Activated T-cell treated with anti-CD3 and anti-CD28 coated beads, Interleukin-2, amount 50 U/mL, for 24 hours (primary cell): Measurements from ENCODE around the gene RBM47.

Experiments used
- DNase-seq: peaks from one replicate; pipeline ENCODE4 v3.0.0-alpha.2; 2020
- H3K27ac Mint-ChIP-seq: 2 replicates; pipeline ENCODE4 v1.8.0; 2020; ENCODE audit warnings: mild to moderate bottlenecking, mixed read lengths
- H3K27me3 Mint-ChIP-seq: 2 replicates; pipeline ENCODE4 v1.8.0; 2020; ENCODE audit warnings: mixed read lengths
- H3K36me3 Mint-ChIP-seq: 2 replicates; pipeline ENCODE4 v1.8.0; 2020; ENCODE audit warnings: low read depth, mixed read lengths
- H3K4me1 Mint-ChIP-seq: 2 replicates; pipeline ENCODE4 v1.8.0; 2020; ENCODE audit warnings: low read depth, mixed read lengths
- H3K4me3 Mint-ChIP-seq: 2 replicates; pipeline ENCODE4 v1.8.0; 2020; ENCODE audit warnings: mild to moderate bottlenecking, moderate library complexity, mixed read lengths
- H3K9me3 Mint-ChIP-seq: 2 replicates; pipeline ENCODE4 v1.8.0; 2020; ENCODE audit warnings: mixed read lengths

RBM47 gene

GRCh38 chr4:40502934-40503333 is 126.7 kb downstream of the RBM47 start:
- no peaks in the 10 kb centered on the region for H3K27me3 Mint-ChIP-seq
- H3K27ac Mint-ChIP-seq: peak overlapping the region; percentile 66
- no peaks in the 10 kb centered on the region for H3K9me3 Mint-ChIP-seq
- H3K36me3 Mint-ChIP-seq: no peaks in the 10 kb centered on the region
- no peak overlapping the region for H3K4me3 Mint-ChIP-seq
- no peak for DNase-seq
- H3K4me1 Mint-ChIP-seq: peaks cover 20% of the 10 kb centered on the region

DNA sequence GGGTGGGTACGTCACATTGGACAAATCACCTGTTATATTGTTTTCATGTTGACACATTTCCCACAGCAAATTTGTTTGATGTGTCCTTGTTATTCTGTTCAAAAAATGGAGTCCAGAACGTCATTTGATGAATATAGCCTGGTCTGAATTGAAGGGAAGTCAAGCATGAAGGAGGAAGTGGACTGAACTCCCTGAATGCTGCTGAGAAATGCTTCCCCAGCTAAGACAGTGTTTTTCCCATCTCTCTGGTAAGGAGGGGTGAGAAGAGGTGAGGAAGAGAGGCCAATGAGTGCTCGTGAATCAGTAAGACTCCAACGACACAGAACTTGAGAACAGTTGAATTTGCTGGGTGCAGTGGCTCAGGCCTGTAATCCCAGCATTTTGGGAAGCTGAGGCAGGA is 127.4 kb downstream of the RBM47 start:
- Mint-ChIP-seq H3K27ac (no peak overlapping the region), H3K4me1 (peaks cover 20% of the 10 kb centered on the region), H3K9me3 (no peaks in the 10 kb centered on the region), H3K4me3 (no peak overlapping the region), H3K27me3 (no peaks in the 10 kb centered on the region), H3K36me3 (no peaks in the 10 kb centered on the region)
- DNase-seq: no peak

GRCh38 chr4:40500781-40501180 is 128.9 kb downstream of the RBM47 start:
- no peak for DNase-seq
- H3K36me3 Mint-ChIP-seq: no peaks in the 10 kb centered on the region
- H3K9me3 Mint-ChIP-seq: no peaks in the 10 kb centered on the region
- no peaks in the 10 kb centered on the region for H3K27me3 Mint-ChIP-seq
- H3K27ac Mint-ChIP-seq: no peak overlapping the region
- H3K4me1 Mint-ChIP-seq: peaks cover 20% of the 10 kb centered on the region
- H3K4me3 Mint-ChIP-seq: no peak overlapping the region

GRCh38 chr4:40493160-40493559 is 136.5 kb downstream of the RBM47 start:
- Mint-ChIP-seq H3K27ac (no peak overlapping the region), H3K36me3 (no peaks in the 10 kb centered on the region), H3K4me3 (no peak overlapping the region), H3K9me3 (no peaks in the 10 kb centered on the region), H3K27me3 (no peaks in the 10 kb centered on the region), H3K4me1 (no peaks in the 10 kb centered on the region)
- DNase-seq: no peak

DNA sequence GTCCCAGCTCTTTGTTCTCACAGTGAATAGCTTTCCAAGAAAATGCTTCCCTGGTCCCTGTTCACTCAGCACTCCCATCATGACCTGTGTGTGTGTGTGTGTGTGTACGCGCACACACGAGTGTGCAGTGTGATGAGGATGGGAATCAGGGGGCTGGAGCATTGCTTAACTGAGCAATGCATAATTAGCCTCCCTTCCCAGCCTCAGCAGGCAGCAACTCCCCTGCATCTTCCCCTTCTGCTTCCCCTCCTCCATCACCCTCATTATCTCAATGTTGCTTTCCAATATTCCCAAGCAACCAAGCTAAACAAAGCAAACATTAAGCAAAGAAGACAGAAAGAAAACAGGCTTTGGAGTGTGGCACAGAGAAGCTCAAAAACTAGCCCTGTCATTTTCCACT is 137.0 kb downstream of the RBM47 start:
- H3K27ac Mint-ChIP-seq: no peak overlapping the region
- H3K4me1 Mint-ChIP-seq: no peaks in the 10 kb centered on the region
- no peaks in the 10 kb centered on the region for H3K27me3 Mint-ChIP-seq
- H3K4me3 Mint-ChIP-seq: no peak overlapping the region
- no peak for DNase-seq
- H3K9me3 Mint-ChIP-seq: no peaks in the 10 kb centered on the region
- H3K36me3 Mint-ChIP-seq: no peaks in the 10 kb centered on the region

DNA sequence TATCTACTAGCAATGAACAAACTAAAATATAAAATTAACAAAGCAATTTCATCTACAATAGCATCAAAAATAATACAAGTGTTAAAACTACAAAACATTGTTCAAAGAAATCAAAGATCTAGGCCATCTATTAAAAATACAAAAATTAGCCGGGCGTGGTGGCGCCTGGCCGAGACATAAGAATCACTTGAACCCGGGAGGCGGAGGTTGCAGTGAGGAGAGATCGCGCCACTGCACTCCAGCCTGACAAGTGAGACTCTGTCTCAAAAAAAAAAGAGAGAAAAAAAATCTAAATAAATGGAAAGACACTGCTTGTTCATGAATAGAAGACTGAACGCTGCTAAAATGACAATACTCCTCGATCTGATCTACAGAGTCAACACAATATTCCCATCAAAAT is 139.2 kb downstream of the RBM47 start:
- Mint-ChIP-seq H3K9me3 (no peaks in the 10 kb centered on the region), H3K36me3 (no peaks in the 10 kb centered on the region), H3K4me3 (no peak overlapping the region), H3K4me1 (no peaks in the 10 kb centered on the region), H3K27me3 (no peaks in the 10 kb centered on the region), H3K27ac (no peak overlapping the region)
- no peak for DNase-seq

DNA sequence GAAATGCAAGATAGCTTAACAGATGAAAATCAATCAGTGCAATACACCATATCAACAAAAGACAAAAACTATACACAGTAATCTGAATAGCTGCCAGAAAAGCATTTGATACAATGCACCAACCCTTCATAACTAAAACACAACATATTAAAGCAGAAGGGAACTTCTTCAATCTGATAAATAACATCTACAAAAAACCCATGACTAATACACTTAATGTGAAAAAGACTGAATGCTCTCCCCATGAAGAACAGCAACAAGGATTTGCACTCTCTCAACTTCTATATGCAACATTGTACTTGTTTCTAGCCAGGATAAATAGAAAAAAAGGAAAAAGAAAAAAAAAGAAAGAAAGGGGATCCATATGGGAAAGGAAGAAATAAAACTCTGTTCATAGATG is 139.7 kb downstream of the RBM47 start:
- Mint-ChIP-seq H3K9me3 (no peaks in the 10 kb centered on the region), H3K36me3 (no peaks in the 10 kb centered on the region), H3K4me1 (no peaks in the 10 kb centered on the region), H3K27ac (no peak overlapping the region), H3K4me3 (no peak overlapping the region), H3K27me3 (no peaks in the 10 kb centered on the region)
- DNase-seq: no peak

GRCh38 chr4:40486534-40486933 is 143.1 kb downstream of the RBM47 start:
- H3K27ac Mint-ChIP-seq: no peak overlapping the region
- no peaks in the 10 kb centered on the region for H3K4me1 Mint-ChIP-seq
- H3K4me3 Mint-ChIP-seq: no peak overlapping the region
- no peak for DNase-seq
- peaks cover 14% of the 10 kb centered on the region for H3K27me3 Mint-ChIP-seq
- H3K36me3 Mint-ChIP-seq: no peaks in the 10 kb centered on the region
- H3K9me3 Mint-ChIP-seq: no peaks in the 10 kb centered on the region

DNA sequence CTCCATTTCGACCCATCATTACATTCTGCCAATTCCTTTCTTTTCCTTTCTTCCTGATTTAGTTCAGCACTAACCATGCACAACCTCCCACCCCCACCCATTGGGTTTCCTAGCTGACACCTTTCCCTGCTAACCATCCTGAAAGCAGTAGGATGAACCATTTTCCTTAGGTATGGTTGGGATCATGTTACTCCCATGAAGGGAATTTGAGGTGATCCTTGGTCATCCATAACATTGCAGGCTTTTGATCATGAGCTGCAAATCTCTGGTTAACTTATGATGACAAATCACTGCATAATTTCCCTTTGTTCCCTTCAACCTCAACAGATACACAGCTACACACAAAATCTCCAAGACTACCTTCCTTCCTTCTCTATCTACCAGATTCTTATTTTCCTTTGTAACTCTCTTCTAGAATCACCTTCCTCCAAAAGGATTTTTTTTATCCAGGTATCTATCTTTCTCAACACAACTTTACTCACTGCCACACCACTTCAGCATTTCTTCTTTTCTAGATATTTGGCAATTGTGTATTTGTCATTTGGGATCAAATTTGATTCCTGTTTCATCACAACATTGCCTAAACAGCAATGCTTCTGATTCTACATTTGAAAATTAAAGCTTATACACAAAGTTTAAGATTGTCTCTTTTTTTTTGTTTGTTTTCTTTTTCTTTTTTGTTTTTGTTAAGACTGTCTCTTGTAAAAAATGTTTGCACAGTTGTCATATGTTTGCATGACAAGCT is 145.1 kb downstream of the RBM47 start:
- Mint-ChIP-seq H3K9me3 (no peaks in the 10 kb centered on the region), H3K36me3 (no peaks in the 10 kb centered on the region), H3K4me3 (no peak overlapping the region), H3K27ac (no peak overlapping the region), H3K4me1 (no peaks in the 10 kb centered on the region), H3K27me3 (peaks cover 14% of the 10 kb centered on the region)
- DNase-seq: no peak

DNA sequence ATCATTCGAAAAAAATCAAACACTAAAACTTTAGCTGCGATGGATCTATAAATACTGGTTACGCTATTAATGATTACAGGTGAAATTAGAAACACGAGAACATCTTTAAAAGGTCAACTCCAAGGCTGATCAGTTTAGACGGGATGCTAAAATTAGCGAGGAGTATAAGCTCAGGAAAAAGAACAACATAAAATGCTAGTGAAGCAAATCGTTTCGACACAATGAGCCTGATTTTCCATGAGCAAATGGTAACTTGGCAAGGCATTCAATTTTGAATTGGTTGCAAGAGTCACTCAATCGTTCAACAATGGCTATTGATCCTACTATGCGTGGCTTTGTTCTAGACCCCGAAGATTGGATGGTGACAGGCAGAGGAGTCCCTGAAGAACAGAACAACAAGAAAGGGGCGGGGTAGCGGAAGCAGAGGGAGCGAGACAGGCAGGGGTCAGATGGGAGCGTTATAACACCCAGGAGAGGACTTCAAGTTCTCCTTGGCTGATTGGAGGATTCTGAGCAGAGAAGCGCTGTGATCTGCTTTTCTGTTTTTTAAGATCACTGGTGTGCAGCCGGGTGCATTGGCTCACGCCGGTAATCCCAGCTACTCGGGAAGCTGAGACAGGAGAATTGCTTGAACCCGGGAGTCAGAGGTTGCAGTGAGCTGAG is 146.5 kb downstream of the RBM47 start:
- peaks cover 14% of the 10 kb centered on the region for H3K27me3 Mint-ChIP-seq
- H3K36me3 Mint-ChIP-seq: no peaks in the 10 kb centered on the region
- no peak overlapping the region for H3K27ac Mint-ChIP-seq
- no peak for DNase-seq
- no peaks in the 10 kb centered on the region for H3K9me3 Mint-ChIP-seq
- H3K4me1 Mint-ChIP-seq: no peaks in the 10 kb centered on the region
- no peak overlapping the region for H3K4me3 Mint-ChIP-seq

DNA sequence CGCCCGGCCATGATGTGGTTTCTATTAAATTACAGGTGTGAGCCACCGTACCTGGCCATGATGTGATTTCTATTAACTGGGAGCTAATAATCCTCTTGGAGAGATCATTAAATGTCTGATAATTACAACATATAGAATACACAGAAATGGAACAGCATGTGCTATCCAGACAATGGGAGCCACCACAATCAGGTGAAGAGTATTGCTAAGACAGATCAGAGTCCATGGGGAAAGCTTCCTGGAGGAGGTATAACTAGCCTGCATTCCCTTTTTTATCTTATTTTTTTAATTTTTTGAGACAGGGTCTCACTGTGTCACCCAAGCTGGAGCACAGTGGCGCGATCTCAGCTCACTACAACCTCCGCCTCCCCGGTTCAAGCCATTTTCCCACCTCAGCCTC is 147.7 kb downstream of the RBM47 start:
- Mint-ChIP-seq H3K36me3 (no peaks in the 10 kb centered on the region), H3K4me3 (no peak overlapping the region)
- no peak for DNase-seq

GRCh38 chr4:40480291-40480690 is 149.4 kb downstream of the RBM47 start:
- H3K9me3 Mint-ChIP-seq: no peaks in the 10 kb centered on the region
- H3K27ac Mint-ChIP-seq: no peak overlapping the region
- H3K27me3 Mint-ChIP-seq: peaks cover 14% of the 10 kb centered on the region
- H3K4me1 Mint-ChIP-seq: peaks cover 7% of the 10 kb centered on the region
- no peak for DNase-seq
- H3K36me3 Mint-ChIP-seq: no peaks in the 10 kb centered on the region
- no peak overlapping the region for H3K4me3 Mint-ChIP-seq

More for the DNA sequence above, 147.7 kb downstream of the RBM47 start:
- Mint-ChIP-seq H3K4me1 (no peaks in the 10 kb centered on the region), H3K9me3 (no peaks in the 10 kb centered on the region), H3K27ac (no peak overlapping the region), H3K27me3 (peaks cover 14% of the 10 kb centered on the region)

DNA sequence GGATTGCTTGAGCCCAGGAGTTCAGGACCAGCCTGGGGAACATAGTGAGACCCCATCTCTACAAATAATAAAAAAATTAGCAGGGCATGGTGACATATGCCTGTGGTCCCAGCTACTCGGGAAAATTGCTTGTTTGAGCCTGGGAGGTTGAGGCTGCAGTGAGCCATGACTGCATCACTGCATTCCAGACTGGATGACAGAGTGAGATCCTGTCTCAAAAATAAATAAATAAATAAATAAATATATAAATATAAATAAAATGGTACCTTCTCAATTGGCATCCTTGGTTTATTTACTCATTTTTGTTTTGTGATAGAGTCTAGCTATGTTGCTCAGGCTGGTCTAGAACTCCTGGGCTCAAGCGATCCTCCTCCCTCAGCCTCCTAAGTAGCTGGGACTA is 150.3 kb downstream of the RBM47 start:
- Mint-ChIP-seq H3K27ac (no peak overlapping the region), H3K27me3 (peaks cover 12% of the 10 kb centered on the region), H3K9me3 (no peaks in the 10 kb centered on the region), H3K4me3 (no peak overlapping the region), H3K36me3 (no peaks in the 10 kb centered on the region), H3K4me1 (peaks cover 8% of the 10 kb centered on the region)
- no peak for DNase-seq

- Mint-ChIP-seq H3K4me3 (no peak overlapping the region), H3K27ac (no peak overlapping the region), H3K4me1 (peaks cover 15% of the 10 kb centered on the region), H3K9me3 (no peaks in the 10 kb centered on the region), H3K36me3 (no peaks in the 10 kb centered on the region), H3K27me3 (no peaks in the 10 kb centered on the region)
- DNase-seq: no peak
Observed at GRCh38 chr4:40475609-40476008, 154.1 kb downstream of the RBM47 start.

DNA sequence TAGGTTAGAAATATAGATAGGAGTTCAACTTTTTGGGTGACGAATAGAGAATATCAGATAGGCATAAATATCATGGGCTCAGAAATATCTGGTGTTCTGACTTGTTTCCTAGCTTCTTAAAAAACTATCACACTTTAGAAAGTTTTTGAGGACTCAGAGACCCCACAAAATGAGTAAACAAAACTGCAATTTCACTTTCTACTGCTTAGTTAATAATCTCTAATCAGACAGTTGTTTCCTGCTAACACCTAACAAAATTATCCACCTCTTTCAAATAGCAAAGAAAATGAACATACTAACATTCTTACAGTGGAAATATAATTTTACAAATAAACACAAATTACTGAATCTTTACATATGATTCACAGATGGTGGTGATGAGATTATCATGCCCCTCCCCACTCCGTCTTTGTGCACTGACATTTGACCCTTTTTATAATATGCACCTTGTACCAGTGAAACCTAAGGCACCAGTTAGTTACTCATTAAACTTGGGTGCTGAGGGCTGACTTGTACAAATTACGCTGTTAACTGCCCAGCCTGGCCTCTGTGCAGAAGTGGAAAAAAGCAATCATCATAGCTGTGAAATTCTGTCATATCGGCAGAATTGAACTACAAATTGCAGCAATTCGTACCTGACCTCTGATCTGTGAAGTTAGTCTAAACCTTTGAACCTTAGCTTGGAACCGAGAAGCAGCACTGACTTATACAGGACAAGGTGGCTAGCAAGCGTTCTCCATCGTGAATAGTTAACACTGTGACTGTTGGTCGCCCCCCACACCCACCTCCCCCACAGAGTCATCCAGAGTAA is 155.9 kb downstream of the RBM47 start:
- Mint-ChIP-seq H3K4me1 (peaks cover 15% of the 10 kb centered on the region), H3K36me3 (no peaks in the 10 kb centered on the region), H3K9me3 (no peaks in the 10 kb centered on the region), H3K27me3 (no peaks in the 10 kb centered on the region), H3K4me3 (no peak overlapping the region), H3K27ac (no peak overlapping the region)
- DNase-seq: no peak
